IMR-90 (cell line): Measurements from ENCODE around the gene OST4. TPM values are rescaled to one million over a fixed set of nuclear protein-coding genes. Genes with fewer than 3 reads are reported as not detected.
A peak's percentile ranks its signal among the peaks of the same experiment; 100 is the strongest.

Experiments
- ATAC-seq: fragments of 200-7000 bp; cut with Tn5 transposase; 2 replicates; pipeline ENCODE4 v1.9.1; 2020; ENCODE audit warnings: low read depth, mild to moderate bottlenecking, moderate library complexity
- BruUV-seq: library from RNA; stranded (reverse); fragments of 400-500 nt; replicated peaks from 2 replicates; lab custom pipeline; 2021; lab: Mats Ljungman, UMichigan
- CTCF ChIA-PET: fragments of 300-600 bp; formaldehyde crosslinking; extraction: SDS; loops from one replicate; lab custom pipeline; 2021; ENCODE audit warnings: antibody characterized with exemption; lab: Yijun Ruan, JAX
- POLR2A ChIA-PET: fragments of 300-600 bp; sonication (Branson Sonifier 250); formaldehyde crosslinking; loops from one replicate; lab custom pipeline; 2022; ENCODE audit warnings: antibody characterized with exemption; ENCODE audit not compliant: unreplicated experiment; lab: Charles Lee
- DNase-seq: peaks from one replicate; pipeline ENCODE4 v3.0.0; 2013
- H2AFZ ChIP-seq: replicated peaks from 2 replicates; pipeline ENCODE3; 2013; ENCODE audit warnings: low read length, mild to moderate bottlenecking; ENCODE audit not compliant: poor library complexity
- H2AK5ac ChIP-seq: 2 replicates; pipeline ENCODE4 v1.6.1; 2013; ENCODE audit warnings: low read depth, low read length, inconsistent platforms
- H2AK9ac ChIP-seq: replicated peaks from 2 replicates; pipeline ENCODE3; 2013; ENCODE audit warnings: mild to moderate bottlenecking, low read depth, low read length, moderate library complexity; ENCODE audit not compliant: poor library complexity
- H2BK120ac ChIP-seq: 2 replicates; pipeline ENCODE4 v1.6.1; 2013; ENCODE audit warnings: low read depth, low read length, inconsistent platforms
- H2BK15ac ChIP-seq: 3 replicates; pipeline ENCODE4 v1.6.1; 2013; ENCODE audit warnings: low read depth, low read length, inconsistent platforms
- H2BK20ac ChIP-seq: 2 replicates; pipeline ENCODE4 v1.6.1; 2013; ENCODE audit warnings: low read depth, mild to moderate bottlenecking, inconsistent platforms, low read length, moderate library complexity
- H2BK5ac ChIP-seq: 2 replicates; pipeline ENCODE4 v1.6.1; 2013; ENCODE audit warnings: mild to moderate bottlenecking, low read depth, low read length, inconsistent platforms; ENCODE audit not compliant: poor library complexity, severe bottlenecking
- H3K14ac ChIP-seq: replicated peaks from 2 replicates; pipeline ENCODE4 v1.6.1; 2013; ENCODE audit warnings: low read depth, low read length, inconsistent platforms
- H3K18ac ChIP-seq: 2 replicates; pipeline ENCODE4 v1.6.1; 2013; ENCODE audit warnings: low read depth, low read length, control low read depth
- H3K23ac ChIP-seq: 2 replicates; pipeline ENCODE4 v1.6.1; 2013; ENCODE audit warnings: low read depth, low read length, inconsistent platforms
- H3K27ac ChIP-seq: 2 replicates; pipeline ENCODE4 v1.5.1; 2013; ENCODE audit warnings: mild to moderate bottlenecking, control low read depth, low read length; ENCODE audit not compliant: insufficient read depth
- H3K27me3 ChIP-seq: 2 replicates; pipeline ENCODE4 v1.6.1; 2013; ENCODE audit warnings: low read length; ENCODE audit not compliant: control insufficient read depth, insufficient read depth
- H3K36me3 ChIP-seq: 2 replicates; pipeline ENCODE4 v1.6.1; 2013; ENCODE audit warnings: low read length, mixed read lengths; ENCODE audit not compliant: control insufficient read depth, insufficient read depth
- H3K4ac ChIP-seq: 2 replicates; pipeline ENCODE4 v1.6.1; 2013; ENCODE audit warnings: low read depth, low read length, inconsistent platforms
- H3K4me1 ChIP-seq: 2 replicates; pipeline ENCODE4 v1.6.1; 2013; ENCODE audit warnings: low read length, mixed read lengths; ENCODE audit not compliant: control insufficient read depth, insufficient read depth
- H3K4me2 ChIP-seq: 2 replicates; pipeline ENCODE4 v1.6.1; 2013; ENCODE audit warnings: low read depth, mild to moderate bottlenecking, control low read depth, low read length, moderate library complexity
- H3K4me3 ChIP-seq: 2 replicates; pipeline ENCODE4 v1.5.1; 2013; ENCODE audit warnings: low read depth, mild to moderate bottlenecking, control low read depth, low read length, moderate library complexity; ENCODE audit not compliant: insufficient read depth
- H3K56ac ChIP-seq: 2 replicates; pipeline ENCODE4 v1.6.1; 2013; ENCODE audit warnings: low read length, inconsistent platforms; ENCODE audit not compliant: insufficient read depth; ENCODE audit errors: extremely low read depth
- H3K79me1 ChIP-seq, 2 experiments: 2 replicates each; pipeline ENCODE4 v1.6.1; 2013; ENCODE audit warnings: low read length in 2 of 2, inconsistent platforms in 1 of 2, low read depth in 1 of 2
- H3K9ac ChIP-seq: 2 replicates; pipeline ENCODE4 v1.6.1; 2013; ENCODE audit warnings: low read depth, low read length, control low read depth
- H3K9me1 ChIP-seq: 2 replicates; pipeline ENCODE4 v1.6.1; 2013; ENCODE audit warnings: low read length, inconsistent platforms; ENCODE audit not compliant: insufficient read depth
- H3K9me3 ChIP-seq: 2 replicates; pipeline ENCODE4 v1.6.1; 2013; ENCODE audit warnings: low read length; ENCODE audit not compliant: control insufficient read depth, insufficient read depth
- H4K20me1 ChIP-seq: 2 replicates; pipeline ENCODE4 v1.6.1; 2013; ENCODE audit warnings: low read length, inconsistent platforms; ENCODE audit not compliant: insufficient read depth
- H4K5ac ChIP-seq: 2 replicates; pipeline ENCODE4 v1.6.1; 2013; ENCODE audit warnings: mild to moderate bottlenecking, low read depth, low read length, control low read depth
- H4K8ac ChIP-seq, 2 experiments: 2 replicates each; pipeline ENCODE4 v1.6.1; 2013; ENCODE audit warnings: low read depth in 2 of 2, low read length in 2 of 2, control low read depth in 1 of 2, inconsistent platforms in 1 of 2
- H4K91ac ChIP-seq: 2 replicates; pipeline ENCODE4 v1.6.1; 2013; ENCODE audit warnings: low read depth, low read length, inconsistent platforms; ENCODE audit not compliant: insufficient read depth
- BHLHE40 ChIP-seq: fragments of 150-350 bp; IDR thresholded peaks from 2 replicates; pipeline ENCODE4 v1.6.1; 2016; ENCODE audit warnings: mild to moderate bottlenecking, low read depth, low read length
- CEBPB ChIP-seq: IDR thresholded peaks from 2 replicates; pipeline ENCODE4 v1.6.1; 2012; ENCODE audit warnings: low read depth, low read length, improper control_type of control experiment
- ELK1 ChIP-seq: fragments of 150-350 bp; IDR thresholded peaks from 2 replicates; pipeline ENCODE4 v1.6.1; 2016; ENCODE audit warnings: low read depth, mild to moderate bottlenecking, low read length, moderate library complexity, borderline replicate concordance
- FOS ChIP-seq: fragments of 150-350 bp; IDR thresholded peaks from 2 replicates; pipeline ENCODE4 v1.6.1; 2016; ENCODE audit warnings: low read depth, low read length
- MAFK ChIP-seq: IDR thresholded peaks from 2 replicates; pipeline ENCODE4 v1.6.1; 2012; ENCODE audit warnings: low read depth, low read length, improper control_type of control experiment
- MAZ ChIP-seq: IDR thresholded peaks from 2 replicates; pipeline ENCODE4 v1.6.1; 2012; ENCODE audit warnings: low read depth, mild to moderate bottlenecking, low read length, improper control_type of control experiment, moderate library complexity, borderline replicate concordance
- MXI1 ChIP-seq: IDR thresholded peaks from 2 replicates; pipeline ENCODE4 v1.6.1; 2012; ENCODE audit warnings: low read depth, mild to moderate bottlenecking, low read length, moderate library complexity, borderline replicate concordance
- NFE2L2 ChIP-seq: fragments of 150-350 bp; IDR thresholded peaks from 2 replicates; pipeline ENCODE4 v1.6.1; 2016; ENCODE audit warnings: low read depth, mild to moderate bottlenecking, low read length
- POLR2A ChIP-seq: IDR thresholded peaks from 2 replicates; pipeline ENCODE4 v1.6.1; 2012; ENCODE audit warnings: mild to moderate bottlenecking, low read depth, low read length
- RCOR1 ChIP-seq: IDR thresholded peaks from 2 replicates; pipeline ENCODE4 v1.6.1; 2012; ENCODE audit warnings: mild to moderate bottlenecking, low read length, improper control_type of control experiment; ENCODE audit not compliant: insufficient replicate concordance
- SMC3 ChIP-seq: fragments of 150-350 bp; IDR thresholded peaks from 2 replicates; pipeline ENCODE4 v1.6.1; 2016; ENCODE audit warnings: low read depth, mild to moderate bottlenecking, antibody characterized with exemption, low read length, moderate library complexity
- USF2 ChIP-seq: fragments of 150-350 bp; IDR thresholded peaks from 2 replicates; pipeline ENCODE4 v1.6.1; 2017; ENCODE audit warnings: mild to moderate bottlenecking, antibody characterized with exemption, low read length, low read depth
- WGBS, 2 experiments: methylation state at CpG; one replicate each; pipeline versions ENCODE4 v1.1.5 to v1.1.7; 2013; ENCODE audit warnings: missing lambda C conversion rate in 2 of 2; ENCODE audit not compliant: insufficient read length in 1 of 2; ENCODE audit errors: extremely low coverage in 2 of 2; 5-methylcytosine and 5-hydroxymethylcytosine counted together
- dilution Hi-C: fragments of 300-500 bp; cut with HindIII; formaldehyde crosslinking; loops from one replicate; pipeline ENCODE4 v1.14.3; 2018; ENCODE audit warnings: low sequenced_read_pairs; ENCODE audit not compliant: unreplicated experiment
- in situ Hi-C: fragments of 300-500 bp; cut with MboI; formaldehyde crosslinking; loops from 3 replicates; pipeline ENCODE4 v1.14.3; 2019; ENCODE audit warnings: low sequenced_read_pairs, inconsistent platforms, mixed read lengths
- intact Hi-C: fragments of 100-400 bp; cut with micrococcal nuclease; formaldehyde crosslinking; loops from 2 replicates; pipeline ENCODE4 v1.10.0; 2022
- polyA plus RNA-seq, 3 experiments: library from polyadenylated mRNA; depleted of rRNA; stranded (reverse); fragments of >200 nt; gene quantifications; 2 replicates each; pipeline ENCODE4 v1.2.3, GENCODE V29; 2012; ENCODE audit warnings: low replicate concordance in 1 of 3
- total RNA-seq: library from RNA; depleted of rRNA; stranded (reverse); fragments of >200 nt; gene quantifications from 2 replicates; pipeline ENCODE4 v1.2.3, GENCODE V29; 2012

OST4 gene
- total and polyA plus RNA-seq, 2 of the 4 experiments (the other 2 are of a cell fraction) = 386 to 806 TPM

GRCh38 chr2:27069436-27069835, 2.0 kb downstream of the OST4 start:
- ChIA-PET POLR2A (interaction anchor here (0.5 to 1.0 kb wide), 2 partner anchors 11 to 123 kb away, joined by 3 to 5 read pairs; no protein-coding TSS in a partner anchor), CTCF (interaction anchor here (1.1 kb wide), 1 partner anchor 21 kb away, joined by 3 read pairs; no protein-coding TSS in a partner anchor)
- Histone ChIP-seq H3K9ac (peak overlapping the region; percentile 20; the same call in 1 of the 2 replicates), H3K4me3 (no peak overlapping the region), H3K14ac (no peak overlapping the region), H3K18ac (no peak overlapping the region), H2AK5ac (no peak overlapping the region), H2BK5ac (no peak overlapping the region), H3K36me3 (peaks cover 33% of the 10 kb centered on the region), H3K27ac (0 out of 2 replicates have a peak overlapping the region, but pooled peaks have one; percentile 1), H3K79me1 (peaks cover 45 to 62% of the 10 kb centered on the region in 2 experiments), H4K5ac (no peak overlapping the region), H3K4me2 (peak overlapping the region; percentile 51; the same call in 1 of the 2 replicates), H4K8ac (no peak overlapping the region), H2BK120ac (no peak overlapping the region), H4K91ac (no peak overlapping the region), H2AFZ (no peak overlapping the region), H3K4ac (no peak overlapping the region; the same call in 1 of the 2 replicates), H3K9me1 (peaks cover 23% of the 10 kb centered on the region), H3K56ac (no peak overlapping the region), H4K20me1 (peaks cover 20% of the 10 kb centered on the region), H2BK20ac (no peak overlapping the region), H3K9me3 (no peaks in the 10 kb centered on the region), H3K23ac (peak overlapping the region; percentile 45; the same call in 1 of the 2 replicates), H2AK9ac (no peak overlapping the region), H3K27me3 (no peaks in the 10 kb centered on the region), H3K4me1 (peaks cover 27% of the 10 kb centered on the region), H2BK15ac (no peak overlapping the region)
- no TSS peak for BruUV-seq
- dilution Hi-C loops = no loop called here
- TF ChIP-seq ELK1 = no peak
- TF ChIP-seq USF2 = no peak
- TF ChIP-seq MXI1 = no peak
- TF ChIP-seq SMC3 = no peak
- TF ChIP-seq FOS = no peak
- no peak for TF ChIP-seq RCOR1
- no peak for TF ChIP-seq NFE2L2
- TF ChIP-seq MAFK = no peak
- TF ChIP-seq MAZ = no peak
- no peak for TF ChIP-seq BHLHE40
- no peak for TF ChIP-seq CEBPB
- TF ChIP-seq POLR2A = no peak
- intact Hi-C loops = no loop called here
- ATAC-seq = no peak
- no peak for DNase-seq
- no CpG with 5 or more reads among the region's 6 CpGs for WGBS, 2 experiments
- in situ Hi-C loops = no loop called here
